ENCODE results near the gene MINDY4.

The MINDY4 gene

GRCh38 chr7:30842542-30843451 is 71.6 kb downstream of the MINDY4 start:
- no peak overlapping the region for H3K27ac ChIP-seq (ENCODE audit: low read length)
- H3K4me3 ChIP-seq (ENCODE audit: low read length), result no peak overlapping the region
- no peaks in the 10 kb centered on the region for H3K4me1 ChIP-seq (ENCODE audit: control insufficient read depth, low read depth, low read length)

GRCh38 chr7:30843741-30844482 is 72.7 kb downstream of the MINDY4 start:
- H3K27me3 ChIP-seq (ENCODE audit: control insufficient read depth, insufficient read depth, low read length), result no peaks in the 10 kb centered on the region
- no peaks in the 10 kb centered on the region for H3K9me3 ChIP-seq (ENCODE audit: control insufficient read depth, low read depth, low read length)
- H3K4me1 ChIP-seq (ENCODE audit: control insufficient read depth, low read depth, low read length), result no peaks in the 10 kb centered on the region
- H3K27ac ChIP-seq (ENCODE audit: low read length), result no peak overlapping the region
- H3K36me3 ChIP-seq (ENCODE audit: control insufficient read depth, low read depth, low read length), result no peaks in the 10 kb centered on the region
- H3K9ac ChIP-seq (ENCODE audit: low read length), result no peak overlapping the region
- no peak overlapping the region for H3K4me3 ChIP-seq (ENCODE audit: low read length)

More at GRCh38 chr7:30842542-30843451, 71.6 kb downstream of the MINDY4 start:
- no peak overlapping the region for H3K9ac ChIP-seq (ENCODE audit: low read length)
- no peaks in the 10 kb centered on the region for H3K36me3 ChIP-seq (ENCODE audit: control insufficient read depth, low read depth, low read length)
- H3K9me3 ChIP-seq (ENCODE audit: control insufficient read depth, low read depth, low read length), result no peaks in the 10 kb centered on the region
- no peaks in the 10 kb centered on the region for H3K27me3 ChIP-seq (ENCODE audit: control insufficient read depth, insufficient read depth, low read length)

DNA sequence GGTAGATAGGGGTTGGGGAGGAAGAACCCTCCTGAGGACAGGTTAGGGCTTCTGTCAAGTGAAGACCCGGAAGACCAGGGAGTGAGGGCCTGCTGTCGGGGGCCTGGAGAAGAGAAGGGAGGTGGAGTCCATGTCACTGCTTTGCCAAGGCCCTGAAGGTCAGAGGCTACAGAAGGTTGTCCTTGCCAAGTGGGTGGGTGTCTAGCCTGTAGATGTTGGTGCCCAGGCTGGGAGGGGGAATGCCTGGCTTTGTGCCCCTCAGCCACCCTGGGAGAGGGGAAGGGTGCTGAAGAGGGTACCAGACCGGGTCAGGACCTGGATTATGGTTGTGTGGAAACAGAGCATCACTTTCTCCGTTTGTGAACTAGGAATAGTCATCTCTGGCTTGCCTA is 73.3 kb downstream of the MINDY4 start:
- Histone ChIP-seq H3K36me3 (ENCODE audit: control insufficient read depth, low read depth, low read length) (no peaks in the 10 kb centered on the region), H3K9me3 (ENCODE audit: control insufficient read depth, low read depth, low read length) (no peaks in the 10 kb centered on the region), H3K27me3 (ENCODE audit: control insufficient read depth, insufficient read depth, low read length) (no peaks in the 10 kb centered on the region)

GRCh38 chr7:30844916-30845315 is 73.7 kb downstream of the MINDY4 start:
- no peaks in the 10 kb centered on the region for H3K36me3 ChIP-seq (ENCODE audit: control insufficient read depth, low read depth, low read length)
- H3K4me3 ChIP-seq (ENCODE audit: low read length), result no peak overlapping the region
- H3K4me1 ChIP-seq (ENCODE audit: control insufficient read depth, low read depth, low read length), result no peaks in the 10 kb centered on the region
- H3K27ac ChIP-seq (ENCODE audit: low read length), result no peak overlapping the region
- no peaks in the 10 kb centered on the region for H3K27me3 ChIP-seq (ENCODE audit: control insufficient read depth, insufficient read depth, low read length)
- H3K9ac ChIP-seq (ENCODE audit: low read length), result no peak overlapping the region
- no peaks in the 10 kb centered on the region for H3K9me3 ChIP-seq (ENCODE audit: control insufficient read depth, low read depth, low read length)

More for the DNA sequence above, 73.3 kb downstream of the MINDY4 start:
- H3K4me1 ChIP-seq (ENCODE audit: control insufficient read depth, low read depth, low read length), result no peaks in the 10 kb centered on the region
- H3K4me3 ChIP-seq (ENCODE audit: low read length), result no peak overlapping the region
- no peak overlapping the region for H3K27ac ChIP-seq (ENCODE audit: low read length)
- no peak overlapping the region for H3K9ac ChIP-seq (ENCODE audit: low read length)

DNA sequence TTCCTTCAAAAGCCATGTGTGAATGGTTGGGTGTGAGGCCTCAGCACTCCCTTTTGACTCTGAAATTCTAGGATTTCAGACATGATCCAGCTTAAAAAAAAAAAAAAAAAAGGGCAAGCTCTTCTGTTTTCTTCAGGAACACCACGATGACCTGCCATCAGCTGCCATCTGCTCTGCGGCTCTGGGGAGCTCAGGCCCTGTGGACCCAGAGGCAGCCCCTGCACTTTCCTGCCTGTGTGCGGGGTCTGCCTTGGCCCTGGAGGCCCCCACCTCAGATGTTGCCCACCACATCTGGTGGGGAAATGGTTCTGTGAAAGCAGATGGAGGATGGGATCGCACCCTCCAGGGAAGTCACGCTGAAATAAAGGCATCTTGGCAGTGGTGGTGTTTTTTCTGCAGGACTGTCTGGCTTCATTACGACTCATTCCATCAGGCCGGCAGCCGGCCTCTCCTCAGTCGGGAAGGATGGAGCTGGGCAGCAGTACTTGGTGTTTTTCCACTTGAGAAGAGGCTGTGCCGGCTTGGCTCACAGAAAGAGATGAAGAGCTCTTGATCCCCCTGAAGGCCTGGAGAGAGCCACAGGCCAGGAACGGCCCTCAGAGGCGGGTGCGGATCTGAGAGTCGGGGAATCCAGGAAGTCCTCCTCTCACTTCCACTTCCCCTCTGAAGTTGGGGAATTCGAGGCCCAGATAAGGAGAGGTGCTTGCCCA is 74.4 kb downstream of the MINDY4 start:
- H3K9ac ChIP-seq (ENCODE audit: low read length), result no peak overlapping the region
- H3K27me3 ChIP-seq (ENCODE audit: control insufficient read depth, insufficient read depth, low read length), result no peaks in the 10 kb centered on the region
- H3K4me1 ChIP-seq (ENCODE audit: control insufficient read depth, low read depth, low read length), result no peaks in the 10 kb centered on the region
- H3K27ac ChIP-seq (ENCODE audit: low read length), result no peak overlapping the region
- no peaks in the 10 kb centered on the region for H3K9me3 ChIP-seq (ENCODE audit: control insufficient read depth, low read depth, low read length)
- H3K4me3 ChIP-seq (ENCODE audit: low read length), result no peak overlapping the region
- H3K36me3 ChIP-seq (ENCODE audit: control insufficient read depth, low read depth, low read length), result no peaks in the 10 kb centered on the region

- Histone ChIP-seq H3K27ac (ENCODE audit: low read length) (no peak overlapping the region), H3K9me3 (ENCODE audit: control insufficient read depth, low read depth, low read length) (no peaks in the 10 kb centered on the region), H3K9ac (ENCODE audit: low read length) (no peak overlapping the region), H3K27me3 (ENCODE audit: control insufficient read depth, insufficient read depth, low read length) (no peaks in the 10 kb centered on the region), H3K4me3 (ENCODE audit: low read length) (no peak overlapping the region), H3K36me3 (ENCODE audit: control insufficient read depth, low read depth, low read length) (no peaks in the 10 kb centered on the region), H3K4me1 (ENCODE audit: control insufficient read depth, low read depth, low read length) (no peaks in the 10 kb centered on the region)
Measured at GRCh38 chr7:30846378-30846777, 75.2 kb downstream of the MINDY4 start.

DNA sequence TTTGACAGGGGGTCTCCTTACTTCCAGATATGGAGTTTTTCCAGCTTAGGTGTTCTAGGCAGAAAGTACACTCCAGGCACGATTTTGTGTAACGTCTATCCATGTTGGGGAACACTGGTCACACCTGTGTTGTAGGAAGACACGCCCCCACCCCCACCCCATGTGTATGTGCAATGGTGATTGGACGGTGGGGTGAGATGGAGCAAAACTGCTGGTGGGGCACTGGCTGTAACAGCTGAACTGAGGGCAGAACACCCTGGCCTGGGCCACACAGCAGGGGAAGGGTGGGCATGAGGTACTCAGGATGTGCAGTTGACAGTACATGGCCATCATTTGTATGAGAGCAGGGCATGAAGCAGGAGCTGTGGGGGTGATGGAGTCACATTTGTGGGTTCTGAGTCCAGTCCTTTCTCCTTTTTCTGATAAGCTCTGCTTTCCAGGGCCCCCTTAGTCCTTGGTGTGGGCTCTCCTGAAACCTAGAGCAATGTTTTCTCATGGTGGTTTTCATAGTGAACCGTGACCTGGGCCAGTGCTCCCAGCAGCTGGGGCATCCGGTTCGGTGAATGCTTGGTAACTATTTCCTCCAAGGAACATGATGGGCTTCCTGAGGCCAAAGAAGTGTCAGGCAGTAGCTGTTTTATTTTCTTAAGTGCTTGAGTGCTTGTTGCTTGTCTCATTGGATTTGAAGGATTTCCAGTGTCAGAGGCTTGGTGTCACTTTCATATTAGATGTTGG is 77.1 kb downstream of the MINDY4 start:
- H3K27ac ChIP-seq (ENCODE audit: low read length), result no peak overlapping the region
- no peaks in the 10 kb centered on the region for H3K36me3 ChIP-seq (ENCODE audit: control insufficient read depth, low read depth, low read length)
- H3K4me3 ChIP-seq (ENCODE audit: low read length), result no peak overlapping the region
- H3K9ac ChIP-seq (ENCODE audit: low read length), result no peak overlapping the region
- H3K27me3 ChIP-seq (ENCODE audit: control insufficient read depth, insufficient read depth, low read length), result no peaks in the 10 kb centered on the region
- peaks cover 8% of the 10 kb centered on the region for H3K4me1 ChIP-seq (ENCODE audit: control insufficient read depth, low read depth, low read length)
- no peaks in the 10 kb centered on the region for H3K9me3 ChIP-seq (ENCODE audit: control insufficient read depth, low read depth, low read length)

GRCh38 chr7:30849565-30849964 is 78.3 kb downstream of the MINDY4 start:
- no peak overlapping the region for H3K4me3 ChIP-seq (ENCODE audit: low read length)
- no peaks in the 10 kb centered on the region for H3K9me3 ChIP-seq (ENCODE audit: control insufficient read depth, low read depth, low read length)
- no peak overlapping the region for H3K27ac ChIP-seq (ENCODE audit: low read length)
- H3K9ac ChIP-seq (ENCODE audit: low read length), result no peak overlapping the region
- no peaks in the 10 kb centered on the region for H3K27me3 ChIP-seq (ENCODE audit: control insufficient read depth, insufficient read depth, low read length)
- H3K4me1 ChIP-seq (ENCODE audit: control insufficient read depth, low read depth, low read length), result peaks cover 8% of the 10 kb centered on the region
- H3K36me3 ChIP-seq (ENCODE audit: control insufficient read depth, low read depth, low read length), result no peaks in the 10 kb centered on the region

GRCh38 chr7:30850426-30850825 is 79.2 kb downstream of the MINDY4 start:
- Histone ChIP-seq H3K4me3 (ENCODE audit: low read length) (no peak overlapping the region), H3K27ac (ENCODE audit: low read length) (no peak overlapping the region), H3K9me3 (ENCODE audit: control insufficient read depth, low read depth, low read length) (no peaks in the 10 kb centered on the region)

GRCh38 chr7:30851651-30852307 is 80.6 kb downstream of the MINDY4 start:
- Histone ChIP-seq H3K27ac (ENCODE audit: low read length) (no peak overlapping the region), H3K9me3 (ENCODE audit: control insufficient read depth, low read depth, low read length) (no peaks in the 10 kb centered on the region), H3K9ac (ENCODE audit: low read length) (no peak overlapping the region), H3K36me3 (ENCODE audit: control insufficient read depth, low read depth, low read length) (no peaks in the 10 kb centered on the region), H3K4me1 (ENCODE audit: control insufficient read depth, low read depth, low read length) (peaks cover 8% of the 10 kb centered on the region), H3K4me3 (ENCODE audit: low read length) (no peak overlapping the region), H3K27me3 (ENCODE audit: control insufficient read depth, insufficient read depth, low read length) (no peaks in the 10 kb centered on the region)

More at GRCh38 chr7:30850426-30850825, 79.2 kb downstream of the MINDY4 start:
- Histone ChIP-seq H3K9ac (ENCODE audit: low read length) (no peak overlapping the region), H3K36me3 (ENCODE audit: control insufficient read depth, low read depth, low read length) (no peaks in the 10 kb centered on the region), H3K27me3 (ENCODE audit: control insufficient read depth, insufficient read depth, low read length) (no peaks in the 10 kb centered on the region), H3K4me1 (ENCODE audit: control insufficient read depth, low read depth, low read length) (peaks cover 8% of the 10 kb centered on the region)

All from iPS-18a (cell line).